Loucy (cell line): Measurements from ENCODE around the gene YAE1.

Experiments used
- H2AFZ ChIP-seq: fragments of 200-600 bp; sonication (generic); 2 replicates; pipeline ENCODE4 v1.6.0; 2016; ENCODE audit warnings: antibody characterized with exemption, mild to moderate bottlenecking, low read length, moderate library complexity
- H3F3A ChIP-seq: fragments of 200-600 bp; 2 replicates; pipeline ENCODE4 v1.6.0; 2016; ENCODE audit warnings: antibody characterized with exemption, low read depth, mild to moderate bottlenecking
- H3K27me3 ChIP-seq: fragments of 200-600 bp; sonication (generic); 2 replicates; pipeline ENCODE4 v1.6.1; 2014; ENCODE audit warnings: low read length, mild to moderate bottlenecking; ENCODE audit not compliant: insufficient read depth, poor library complexity, severe bottlenecking
- H3K36me3 ChIP-seq: fragments of 200-600 bp; sonication (generic); 2 replicates; pipeline ENCODE4 v1.6.1; 2016; ENCODE audit warnings: low read length; ENCODE audit not compliant: insufficient read depth
- H3K4me1 ChIP-seq: fragments of 200-600 bp; sonication (generic); 2 replicates; pipeline ENCODE4 v1.5.1; 2014; ENCODE audit warnings: low read length, mild to moderate bottlenecking; ENCODE audit not compliant: insufficient read depth, poor library complexity, severe bottlenecking
- H3K4me2 ChIP-seq: fragments of 200-600 bp; sonication (generic); 2 replicates; pipeline ENCODE4 v1.6.0; 2014; ENCODE audit warnings: antibody characterized with exemption, low read length, low read depth, mild to moderate bottlenecking; ENCODE audit not compliant: poor library complexity, severe bottlenecking
- H3K4me3 ChIP-seq: fragments of 200-600 bp; sonication (generic); 2 replicates; pipeline ENCODE4 v1.5.1; 2014; ENCODE audit warnings: low read length, mild to moderate bottlenecking, mixed read lengths; ENCODE audit not compliant: poor library complexity, severe bottlenecking
- H3K79me2 ChIP-seq: fragments of 200-600 bp; sonication (generic); 2 replicates; pipeline ENCODE4 v1.6.1; 2014; ENCODE audit warnings: low read length; ENCODE audit not compliant: insufficient read depth
- H3K9ac ChIP-seq: fragments of 200-600 bp; sonication (generic); 2 replicates; pipeline ENCODE4 v1.6.0; 2014; ENCODE audit warnings: mild to moderate bottlenecking, low read depth, low read length, moderate library complexity; ENCODE audit not compliant: poor library complexity, severe bottlenecking
- H3K9me2 ChIP-seq: fragments of 200-600 bp; sonication (generic); replicated peaks from 2 replicates; pipeline ENCODE4 v1.6.1; 2016; ENCODE audit warnings: low read depth, low read length, mixed read lengths
- H3K9me3 ChIP-seq: fragments of 200-600 bp; sonication (generic); 2 replicates; pipeline ENCODE4 v1.6.1; 2014; ENCODE audit warnings: mild to moderate bottlenecking, antibody characterized with exemption, low read length, low read depth; ENCODE audit not compliant: insufficient read depth
- H4K20me1 ChIP-seq: fragments of 200-600 bp; sonication (generic); 2 replicates; pipeline ENCODE4 v1.6.0; 2014; ENCODE audit warnings: antibody characterized with exemption, low read length, mild to moderate bottlenecking; ENCODE audit not compliant: insufficient read depth, poor library complexity, severe bottlenecking
- CTCF ChIP-seq: fragments of 200-600 bp; sonication (generic); conservative IDR thresholded peaks from 2 replicates; pipeline ENCODE4 v1.5.1; 2014; ENCODE audit warnings: mild to moderate bottlenecking, antibody characterized with exemption, low read length
- EZH2phosphoT487 ChIP-seq: fragments of 200-600 bp; IDR thresholded peaks from 2 replicates; pipeline ENCODE4 v1.6.1; 2018; ENCODE audit warnings: antibody characterized with exemption, mild to moderate bottlenecking, moderate library complexity, borderline replicate concordance

Gene YAE1

DNA sequence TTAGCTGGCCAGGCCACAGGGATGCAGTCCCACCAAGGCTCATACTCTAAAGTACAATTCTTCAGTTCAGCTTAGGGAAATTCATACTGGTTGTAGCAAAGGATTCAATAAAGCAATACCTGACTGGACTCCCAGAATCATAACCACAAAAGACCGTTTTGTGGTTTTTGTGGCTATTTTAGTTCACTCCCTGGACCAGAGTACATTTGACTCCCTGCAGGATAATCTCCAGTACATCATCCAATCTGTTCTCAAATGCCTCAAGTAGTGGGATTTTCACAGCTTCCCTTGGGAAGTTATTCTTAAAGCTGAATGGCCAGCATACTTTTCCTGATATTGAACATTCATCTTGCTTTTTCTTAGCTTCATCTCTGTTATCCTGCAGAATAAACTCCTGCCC is 29.3 kb upstream of the YAE1 start:
- no peak for TF ChIP-seq EZH2phosphoT487
- no peak for TF ChIP-seq CTCF
- Histone ChIP-seq H3K4me3 (no peak overlapping the region), H3K27me3 (no peaks in the 10 kb centered on the region), H3K79me2 (no peaks in the 10 kb centered on the region), H3K4me2 (no peak overlapping the region), H2AFZ (no peak overlapping the region), H3F3A (no peaks in the 10 kb centered on the region), H3K9me3 (no peaks in the 10 kb centered on the region), H3K4me1 (no peaks in the 10 kb centered on the region), H3K9me2 (no peaks in the 10 kb centered on the region), H3K9ac (no peak overlapping the region), H4K20me1 (no peaks in the 10 kb centered on the region), H3K36me3 (no peaks in the 10 kb centered on the region)

- Histone ChIP-seq H3K9me2 (no peaks in the 10 kb centered on the region), H3K4me2 (no peak overlapping the region), H3F3A (no peaks in the 10 kb centered on the region), H2AFZ (no peak overlapping the region), H3K36me3 (no peaks in the 10 kb centered on the region), H3K79me2 (no peaks in the 10 kb centered on the region), H3K27me3 (no peaks in the 10 kb centered on the region), H4K20me1 (no peaks in the 10 kb centered on the region), H3K9me3 (no peaks in the 10 kb centered on the region), H3K4me3 (no peak overlapping the region), H3K4me1 (no peaks in the 10 kb centered on the region), H3K9ac (no peak overlapping the region)
- TF ChIP-seq EZH2phosphoT487: no peak
- TF ChIP-seq CTCF: no peak
Observed at GRCh38 chr7:39539816-39540215, 26.4 kb upstream of the YAE1 start.

DNA sequence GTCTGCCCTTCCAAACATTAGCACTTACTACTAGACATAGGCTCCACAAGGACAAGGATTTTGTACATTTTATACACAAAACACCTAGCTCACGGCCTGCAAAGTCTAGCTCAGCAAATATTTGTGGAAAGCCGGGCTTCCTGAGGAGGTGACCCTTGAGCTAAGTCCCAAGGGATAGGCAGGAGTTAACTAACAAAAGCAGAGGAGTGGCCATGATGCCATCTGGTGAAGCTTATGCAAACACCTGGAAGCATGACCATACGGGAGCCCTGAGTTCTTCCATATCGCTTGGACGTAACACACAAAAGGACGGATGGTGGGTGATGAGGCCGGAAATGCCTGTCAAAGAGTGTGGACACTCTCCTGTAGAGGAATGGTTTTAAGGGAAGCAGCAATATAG is 25.9 kb upstream of the YAE1 start:
- H3K4me1 ChIP-seq: no peaks in the 10 kb centered on the region
- H3K27me3 ChIP-seq: no peaks in the 10 kb centered on the region
- no peaks in the 10 kb centered on the region for H3K36me3 ChIP-seq
- no peaks in the 10 kb centered on the region for H3F3A ChIP-seq
- H4K20me1 ChIP-seq: no peaks in the 10 kb centered on the region
- H3K4me2 ChIP-seq: no peak overlapping the region
- no peak overlapping the region for H3K9ac ChIP-seq
- no peak overlapping the region for H2AFZ ChIP-seq
- no peaks in the 10 kb centered on the region for H3K79me2 ChIP-seq
- no peaks in the 10 kb centered on the region for H3K9me2 ChIP-seq
- TF ChIP-seq CTCF (no peak), EZH2phosphoT487 (no peak)
- no peak overlapping the region for H3K4me3 ChIP-seq
- H3K9me3 ChIP-seq: no peaks in the 10 kb centered on the region
